Endothelial cell of umbilical vein (primary cell): ENCODE measurements around the gene MRNIP. TPM values are rescaled to one million over a fixed set of nuclear protein-coding genes. Genes with fewer than 3 reads are reported as not detected.
"Not testable (repeated sequence)": the region's sequence is repeated elsewhere in the genome, so short reads cannot be mapped to it uniquely, and the experiment has no call there.

ENCODE experiments used
- BruUV-seq: library from RNA; stranded (reverse); fragments of 400-500 nt; replicated peaks from 2 replicates; lab custom pipeline; 2021; lab: Mats Ljungman, UMichigan
- CTCF ChIA-PET: fragments of 300-600, 350-600 bp; sonication (Branson Sonifier 250); formaldehyde crosslinking; loops from one replicate; lab custom pipeline; 2021; ENCODE audit warnings: antibody characterized with exemption, inconsistent platforms; lab: Charles Lee
- POLR2A ChIA-PET: fragments of 300-600, 350-600 bp; sonication (Branson Sonifier 250); formaldehyde crosslinking; loops from one replicate; lab custom pipeline; 2021; ENCODE audit warnings: antibody characterized with exemption, inconsistent platforms; lab: Charles Lee
- DNase-seq: peaks from one replicate; pipeline ENCODE4 v3.0.0-alpha.2; 2011; ENCODE audit warnings: low read depth, low spot score
- FAIRE-seq: peaks from 2 replicates; lab custom pipeline; 2011; peaks lifted over from hg19 to GRCh38; lab: Jason Lieb, UNC
- H2AFZ ChIP-seq: 2 replicates; pipeline ENCODE4 v1.6.0; 2012; ENCODE audit warnings: low read depth, low read length, control low read depth, inconsistent platforms
- H3K27ac ChIP-seq: 2 replicates; pipeline ENCODE4 v1.5.1; 2011; ENCODE audit warnings: low read depth, mild to moderate bottlenecking, control low read depth, low read length, moderate library complexity; ENCODE audit not compliant: insufficient read depth
- H3K27me3 ChIP-seq, 2 experiments: 2 replicates each; pipeline versions ENCODE4 v1.6.0 to v1.6.1; 2011; ENCODE audit warnings: low read length in 2 of 2, mixed read lengths in 1 of 2; ENCODE audit not compliant: control insufficient read depth in 2 of 2, insufficient read depth in 2 of 2
- H3K36me3 ChIP-seq, 2 experiments: 2 replicates in 1 of 2; 3 replicates in 1 of 2; pipeline ENCODE4 v1.5.1; 2011; ENCODE audit warnings: low read length in 2 of 2, mild to moderate bottlenecking in 1 of 2, moderate library complexity in 1 of 2; ENCODE audit not compliant: control insufficient read depth in 2 of 2, insufficient read depth in 2 of 2; ENCODE audit errors: extremely low read depth in 1 of 2
- H3K4me1 ChIP-seq: 3 replicates; pipeline ENCODE4 v1.5.1; 2011; ENCODE audit warnings: mild to moderate bottlenecking, low read length; ENCODE audit not compliant: control insufficient read depth, insufficient read depth; ENCODE audit errors: extremely low read depth
- H3K4me2 ChIP-seq: 2 replicates; pipeline ENCODE4 v1.6.1; 2011; ENCODE audit warnings: low read length, control low read depth, mixed read lengths; ENCODE audit not compliant: insufficient read depth
- H3K4me3 ChIP-seq, 3 experiments: fragments of 200-600 bp in 1 of 3; sonication (generic), shearing (Covaris generic) in 1 of 3; replicated peaks in 1 of 3; 2 replicates each; pipeline ENCODE4 v1.5.1; 2011 to 2016; ENCODE audit warnings: control low read depth in 3 of 3, low read length in 3 of 3, mild to moderate bottlenecking in 2 of 3, inconsistent platforms in 1 of 3, low read depth in 1 of 3, moderate library complexity in 1 of 3; ENCODE audit not compliant: insufficient read depth in 1 of 3
- H3K79me2 ChIP-seq: 2 replicates; pipeline ENCODE4 v1.6.0; 2012; ENCODE audit warnings: low read length, inconsistent platforms; ENCODE audit not compliant: control insufficient read depth, insufficient read depth
- H3K9ac ChIP-seq: replicated peaks from 2 replicates; pipeline ENCODE3; 2011; ENCODE audit warnings: low read length, control low read depth; ENCODE audit not compliant: insufficient read depth; ENCODE audit errors: extremely low read depth
- H3K9me1 ChIP-seq: replicated peaks from 3 replicates; pipeline ENCODE4 v1.6.0; 2011; ENCODE audit warnings: mild to moderate bottlenecking, low read length; ENCODE audit not compliant: control insufficient read depth, insufficient read depth; ENCODE audit errors: extremely low read depth
- H3K9me3 ChIP-seq: replicated peaks from 2 replicates; pipeline ENCODE4 v1.5.1; 2012; ENCODE audit warnings: low read length, inconsistent platforms; ENCODE audit not compliant: control insufficient read depth, insufficient read depth
- H4K20me1 ChIP-seq: replicated peaks from 2 replicates; pipeline ENCODE3; 2011; ENCODE audit warnings: mild to moderate bottlenecking, low read length; ENCODE audit not compliant: control insufficient read depth, insufficient read depth; ENCODE audit errors: extremely low read depth
- CTCF ChIP-seq, 2 donors: IDR thresholded peaks; 1 replicate in 1 of 2; 2 replicates in 1 of 2; pipeline ENCODE4 v1.5.1; 2011; ENCODE audit warnings: low read length in 2 of 2, mild to moderate bottlenecking in 2 of 2, moderate library complexity in 2 of 2, control low read depth in 1 of 2, inconsistent platforms in 1 of 2, low read depth in 1 of 2; ENCODE audit not compliant: insufficient read depth in 1 of 2; ENCODE audit errors: extremely low read depth in 1 of 2
- EZH2 ChIP-seq: IDR thresholded peaks from 2 replicates; pipeline ENCODE4 v1.6.1; 2012; ENCODE audit warnings: borderline replicate concordance, low read depth, mild to moderate bottlenecking, moderate library complexity, low read length, inconsistent platforms; ENCODE audit not compliant: severe bottlenecking
- FOS ChIP-seq: IDR thresholded peaks from 2 replicates; pipeline ENCODE4 v1.6.1; 2011; ENCODE audit warnings: mild to moderate bottlenecking, low read length, moderate library complexity, borderline replicate concordance; ENCODE audit not compliant: insufficient read depth
- GATA2 ChIP-seq: IDR thresholded peaks from 2 replicates; pipeline ENCODE4 v1.7.0; 2011; ENCODE audit warnings: low read depth, mild to moderate bottlenecking, moderate library complexity, mixed read lengths, low read length; ENCODE audit not compliant: insufficient read length, insufficient read depth
- JUN ChIP-seq: IDR thresholded peaks from 2 replicates; pipeline ENCODE4 v1.6.1; 2011; ENCODE audit warnings: borderline replicate concordance, low read depth; ENCODE audit not compliant: insufficient read length, insufficient read depth
- MYC ChIP-seq: IDR thresholded peaks from one replicate; pipeline ENCODE4 v1.6.1; 2011; ENCODE audit warnings: mild to moderate bottlenecking, low read depth, low read length
- POLR2A ChIP-seq: IDR thresholded peaks from 2 replicates; pipeline ENCODE4 v1.6.1; 2012; ENCODE audit warnings: low read depth, mild to moderate bottlenecking, control low read depth, low read length
- POLR2AphosphoS5 ChIP-seq: IDR thresholded peaks from 2 replicates; pipeline ENCODE4 v1.6.1; 2012; ENCODE audit warnings: low read depth, mild to moderate bottlenecking, control low read depth, low read length, moderate library complexity; ENCODE audit not compliant: insufficient read depth
- dilution Hi-C: fragments of 300-500 bp; cut with MboI; formaldehyde crosslinking; loops from one replicate; pipeline ENCODE4 v1.15.0; 2019; ENCODE audit warnings: low sequenced_read_pairs; ENCODE audit not compliant: extremely low pct_ligation_motif_present
- intact Hi-C: fragments of 100-400 bp; cut with micrococcal nuclease; formaldehyde crosslinking; loops from one replicate; pipeline ENCODE4 v1.10.0; 2022
- polyA plus RNA-seq, 4 experiments: library from polyadenylated mRNA; depleted of rRNA in 3 of 4; stranded (reverse) in 3 of 4; unstranded in 1 of 4; fragments of >200 nt; gene quantifications; 2 replicates each; pipeline versions ENCODE4 v1.2.1 to v1.2.3, GENCODE V29; 2011 to 2012; ENCODE audit warnings: missing spikeins in 1 of 4
- total RNA-seq: library from RNA; stranded (reverse); gene quantifications from 2 replicates; pipeline ENCODE4 v1.2.3, GENCODE V29; 2021
- TF ChIP-seq, protein P1 (sequence below): IDR thresholded peaks from 2 replicates; pipeline ENCODE4 v1.6.1; 2011; ENCODE audit not compliant: insufficient read depth, insufficient read length

The MRNIP gene
- total and polyA plus RNA-seq, 2 donors (not counting 3 experiments of a cell fraction or from before 2014, with no cell fraction given), result 17.1 to 19.1 TPM

DNA sequence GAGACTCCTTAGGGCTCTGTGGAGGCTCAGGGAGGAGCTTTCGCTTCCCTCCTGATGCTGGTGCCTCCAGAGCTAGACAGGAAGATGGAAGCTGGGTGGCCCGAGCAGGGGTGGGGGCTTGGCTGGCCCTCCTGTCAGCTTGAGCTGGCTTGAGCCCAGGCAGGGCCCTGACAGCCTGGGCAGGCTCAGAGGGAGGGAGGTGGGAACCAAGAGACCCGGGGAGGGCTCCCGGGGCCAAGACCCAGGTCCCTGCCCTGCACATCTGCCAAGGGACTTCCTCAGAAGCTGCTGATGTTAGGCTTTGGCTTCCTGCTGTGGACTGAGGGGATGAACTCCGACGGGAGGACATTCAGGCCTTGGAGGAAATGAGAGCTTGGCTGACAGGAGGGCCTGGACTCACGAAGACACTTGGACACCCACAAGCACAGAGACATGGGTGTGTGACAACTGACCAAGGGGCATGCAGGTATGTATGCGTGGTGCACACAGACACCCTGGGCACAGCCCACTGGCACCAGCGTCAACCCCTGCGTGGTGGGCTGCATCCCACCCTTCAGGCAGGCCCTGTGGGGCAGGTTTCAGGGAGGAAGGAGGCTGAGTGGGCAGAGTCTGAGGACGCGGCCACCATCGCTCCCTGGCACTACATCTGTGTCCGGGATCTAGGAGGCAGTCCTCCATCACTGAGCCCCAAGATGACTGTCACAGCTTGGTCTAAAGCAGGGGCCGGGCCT is 66.6 kb downstream of the MRNIP start:
- ChIA-PET POLR2A (no interaction called here), CTCF (interaction anchor here (1.6 to 8.8 kb wide), 2 partner anchors 14 to 29 kb away, joined by 6 to 103 read pairs; no protein-coding TSS in a partner anchor)
- Histone ChIP-seq H3K79me2 (no peaks in the 10 kb centered on the region), H3K9me3 (no peaks in the 10 kb centered on the region), H3K9me1 (no peaks in the 10 kb centered on the region), H3K9ac (no peak overlapping the region), H3K4me3 (no peak overlapping the region), H2AFZ (no peak overlapping the region), H3K27ac (no peak overlapping the region), H3K27me3 (no peaks in the 10 kb centered on the region), H3K36me3 (no peaks in the 10 kb centered on the region), H3K4me2 (no peak overlapping the region), H4K20me1 (no peaks in the 10 kb centered on the region), H3K4me1 (peaks cover 10% of the 10 kb centered on the region)
- TF ChIP-seq FOS (no peak), JUN (no peak), POLR2AphosphoS5 (no peak), EZH2 (no peak), POLR2A (no peak), MYC (no peak), CTCF (IDR thresholded peaks at IDR 0.05; ENCODE audit: extremely low read depth in 1 of 2, insufficient read depth in 1 of 2, low read depth in 1 of 2, low read length in 2 of 2) (no peak), GATA2 (no peak)
- TF ChIP-seq, protein P1, sequence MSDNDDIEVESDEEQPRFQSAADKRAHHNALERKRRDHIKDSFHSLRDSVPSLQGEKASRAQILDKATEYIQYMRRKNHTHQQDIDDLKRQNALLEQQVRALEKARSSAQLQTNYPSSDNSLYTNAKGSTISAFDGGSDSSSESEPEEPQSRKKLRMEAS, result no peak
- FAIRE-seq, result no peak
- DNase-seq, result no peak
- no TSS peak for BruUV-seq
- intact Hi-C loops, result loop anchor here (10.0 kb wide), 1 partner anchor 127 kb away; no protein-coding TSS in a partner anchor
- dilution Hi-C loops, result no loop called here

DNA sequence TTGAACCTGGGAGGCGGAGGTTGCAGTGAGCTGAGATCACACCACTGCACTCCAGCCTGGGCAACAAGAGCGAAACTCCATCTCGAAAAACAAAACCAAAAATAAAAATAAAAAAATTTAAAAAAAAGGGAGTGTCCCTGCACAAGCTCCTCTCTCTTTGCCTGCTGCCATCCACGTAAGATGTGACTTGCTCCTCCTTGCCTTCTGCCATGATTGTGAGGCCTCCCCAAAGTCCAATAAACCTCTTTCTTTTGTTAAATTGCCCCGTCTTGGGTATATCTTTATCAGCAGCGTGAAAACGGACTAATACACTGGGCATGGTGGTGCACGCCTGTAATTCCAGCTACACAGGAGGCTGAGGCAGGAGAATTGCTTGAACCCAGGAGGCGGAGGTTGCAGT is 69.3 kb downstream of the MRNIP start:
- H3K9me1 ChIP-seq, BruUV-seq, H3K4me2 ChIP-seq, H3K9ac ChIP-seq, H3K9me3 ChIP-seq, dilution Hi-C loops, H4K20me1 ChIP-seq, H3K79me2 ChIP-seq, DNase-seq, POLR2A ChIA-PET, H3K4me3 ChIP-seq, FAIRE-seq, H3K27me3 ChIP-seq, intact Hi-C loops, H2AFZ ChIP-seq, H3K36me3 ChIP-seq, H3K27ac ChIP-seq, H3K4me1 ChIP-seq: not testable (repeated sequence)
- CTCF ChIA-PET, result interaction anchor here (0.7 to 1.3 kb wide), 2 partner anchors 9 to 12 kb away, joined by 3 read pairs; no protein-coding TSS in a partner anchor
